ENCODE measurements around the gene CPSF2.
"Not testable (repeated sequence)": the region's sequence is repeated elsewhere in the genome, so short reads cannot be mapped to it uniquely, and the experiment has no call there.

Gene CPSF2

GRCh38 chr14:92122761-92123160, 992 bp downstream of the CPSF2 start:
- H3K27ac Mint-ChIP-seq: peak overlapping the region; percentile 97
- no peaks in the 10 kb centered on the region for H3K9me3 Mint-ChIP-seq
- H3K4me3 Mint-ChIP-seq: peak overlapping the region; percentile 90
- H3K27me3 Mint-ChIP-seq (ENCODE audit: low read depth): no peaks in the 10 kb centered on the region
- DNase-seq (ENCODE audit: low spot score): no peak
- H3K36me3 Mint-ChIP-seq (ENCODE audit: low read depth): peaks cover 29% of the 10 kb centered on the region
- peaks cover 38% of the 10 kb centered on the region for H3K4me1 Mint-ChIP-seq (ENCODE audit: low read depth)

- peaks cover 6% of the 10 kb centered on the region for H3K4me1 Mint-ChIP-seq (ENCODE audit: low read depth)
- H3K27ac Mint-ChIP-seq: no peak overlapping the region
- H3K27me3 Mint-ChIP-seq (ENCODE audit: low read depth): no peaks in the 10 kb centered on the region
- H3K4me3 Mint-ChIP-seq: no peak overlapping the region
- peaks cover 51% of the 10 kb centered on the region for H3K36me3 Mint-ChIP-seq (ENCODE audit: low read depth)
- no peak for DNase-seq (ENCODE audit: low spot score)
- no peaks in the 10 kb centered on the region for H3K9me3 Mint-ChIP-seq
Observed at GRCh38 chr14:92134456-92134855, 12.7 kb downstream of the CPSF2 start.

- no peak for DNase-seq (ENCODE audit: low spot score)
- H3K4me3 Mint-ChIP-seq: no peak overlapping the region
- H3K36me3 Mint-ChIP-seq (ENCODE audit: low read depth): peaks cover 47% of the 10 kb centered on the region
- H3K4me1 Mint-ChIP-seq (ENCODE audit: low read depth): no peaks in the 10 kb centered on the region
- no peaks in the 10 kb centered on the region for H3K9me3 Mint-ChIP-seq
- H3K27me3 Mint-ChIP-seq (ENCODE audit: low read depth): no peaks in the 10 kb centered on the region
- H3K27ac Mint-ChIP-seq: no peak overlapping the region
Observed at GRCh38 chr14:92135269-92135668, 13.5 kb downstream of the CPSF2 start.

GRCh38 chr14:92143309-92143708, 21.5 kb downstream of the CPSF2 start:
- Mint-ChIP-seq H3K27ac (no peak overlapping the region), H3K4me3 (no peak overlapping the region), H3K36me3 (ENCODE audit: low read depth) (peaks cover 55% of the 10 kb centered on the region), H3K27me3 (ENCODE audit: low read depth) (no peaks in the 10 kb centered on the region), H3K9me3 (no peaks in the 10 kb centered on the region), H3K4me1 (ENCODE audit: low read depth) (peaks cover 3% of the 10 kb centered on the region)
- DNase-seq (ENCODE audit: low spot score): no peak

- no peak for DNase-seq (ENCODE audit: low spot score)
- no peak overlapping the region for H3K4me3 Mint-ChIP-seq
- H3K4me1 Mint-ChIP-seq (ENCODE audit: low read depth): peaks cover 3% of the 10 kb centered on the region
- no peak overlapping the region for H3K27ac Mint-ChIP-seq
- H3K9me3 Mint-ChIP-seq: no peaks in the 10 kb centered on the region
- H3K27me3 Mint-ChIP-seq (ENCODE audit: low read depth): no peaks in the 10 kb centered on the region
- H3K36me3 Mint-ChIP-seq (ENCODE audit: low read depth): peaks cover 53% of the 10 kb centered on the region
Observed at GRCh38 chr14:92143962-92144361, 22.2 kb downstream of the CPSF2 start.

- no peak for DNase-seq (ENCODE audit: low spot score)
- no peak overlapping the region for H3K27ac Mint-ChIP-seq
- H3K4me3 Mint-ChIP-seq: no peak overlapping the region
Observed at GRCh38 chr14:92144708-92145107, 22.9 kb downstream of the CPSF2 start.

GRCh38 chr14:92153581-92153980, 31.8 kb downstream of the CPSF2 start:
- no peak overlapping the region for H3K4me3 Mint-ChIP-seq
- no peaks in the 10 kb centered on the region for H3K9me3 Mint-ChIP-seq
- no peak overlapping the region for H3K27ac Mint-ChIP-seq
- peaks cover 4% of the 10 kb centered on the region for H3K4me1 Mint-ChIP-seq (ENCODE audit: low read depth)
- no peak for DNase-seq (ENCODE audit: low spot score)
- peaks cover 44% of the 10 kb centered on the region for H3K36me3 Mint-ChIP-seq (ENCODE audit: low read depth)
- no peaks in the 10 kb centered on the region for H3K27me3 Mint-ChIP-seq (ENCODE audit: low read depth)

More at GRCh38 chr14:92144708-92145107, 22.9 kb downstream of the CPSF2 start:
- Mint-ChIP-seq H3K9me3 (no peaks in the 10 kb centered on the region), H3K27me3 (ENCODE audit: low read depth) (no peaks in the 10 kb centered on the region), H3K4me1 (ENCODE audit: low read depth) (peaks cover 3% of the 10 kb centered on the region), H3K36me3 (ENCODE audit: low read depth) (peaks cover 56% of the 10 kb centered on the region)

- Mint-ChIP-seq H3K36me3 (ENCODE audit: low read depth) (peaks cover 42% of the 10 kb centered on the region), H3K4me3 (no peak overlapping the region), H3K27me3 (ENCODE audit: low read depth) (no peaks in the 10 kb centered on the region), H3K4me1 (ENCODE audit: low read depth) (peaks cover 4% of the 10 kb centered on the region), H3K27ac (no peak overlapping the region), H3K9me3 (no peaks in the 10 kb centered on the region)
- no peak for DNase-seq (ENCODE audit: low spot score)
Observed at GRCh38 chr14:92154283-92154942, 32.6 kb downstream of the CPSF2 start.

GRCh38 chr14:92160619-92161018, 38.9 kb downstream of the CPSF2 start:
- H3K36me3 Mint-ChIP-seq (ENCODE audit: low read depth): peaks cover 67% of the 10 kb centered on the region
- no peak for DNase-seq (ENCODE audit: low spot score)
- peaks cover 13% of the 10 kb centered on the region for H3K9me3 Mint-ChIP-seq
- peaks cover 4% of the 10 kb centered on the region for H3K4me1 Mint-ChIP-seq (ENCODE audit: low read depth)
- no peaks in the 10 kb centered on the region for H3K27me3 Mint-ChIP-seq (ENCODE audit: low read depth)
- no peak overlapping the region for H3K4me3 Mint-ChIP-seq
- H3K27ac Mint-ChIP-seq: no peak overlapping the region

GRCh38 chr14:92161521-92161920, 39.8 kb downstream of the CPSF2 start:
- H3K36me3 Mint-ChIP-seq (ENCODE audit: low read depth): peaks cover 64% of the 10 kb centered on the region
- no peak overlapping the region for H3K4me3 Mint-ChIP-seq
- H3K9me3 Mint-ChIP-seq: peaks cover 13% of the 10 kb centered on the region
- DNase-seq (ENCODE audit: low spot score): no peak
- no peaks in the 10 kb centered on the region for H3K27me3 Mint-ChIP-seq (ENCODE audit: low read depth)
- no peak overlapping the region for H3K27ac Mint-ChIP-seq
- peaks cover 4% of the 10 kb centered on the region for H3K4me1 Mint-ChIP-seq (ENCODE audit: low read depth)

GRCh38 chr14:92164958-92165357, 43.2 kb downstream of the CPSF2 start:
- H3K4me1 Mint-ChIP-seq (ENCODE audit: low read depth): no peaks in the 10 kb centered on the region
- no peak overlapping the region for H3K27ac Mint-ChIP-seq
- no peaks in the 10 kb centered on the region for H3K27me3 Mint-ChIP-seq (ENCODE audit: low read depth)
- H3K4me3 Mint-ChIP-seq: no peak overlapping the region
- peaks cover 56% of the 10 kb centered on the region for H3K36me3 Mint-ChIP-seq (ENCODE audit: low read depth)
- DNase-seq (ENCODE audit: low spot score): no peak
- H3K9me3 Mint-ChIP-seq: peaks cover 13% of the 10 kb centered on the region

GRCh38 chr14:92173668-92174067, 51.9 kb downstream of the CPSF2 start:
- no peaks in the 10 kb centered on the region for H3K4me1 Mint-ChIP-seq (ENCODE audit: low read depth)
- DNase-seq (ENCODE audit: low spot score): no peak
- H3K27ac Mint-ChIP-seq: no peak overlapping the region
- H3K9me3 Mint-ChIP-seq: no peaks in the 10 kb centered on the region
- no peaks in the 10 kb centered on the region for H3K27me3 Mint-ChIP-seq (ENCODE audit: low read depth)
- H3K36me3 Mint-ChIP-seq (ENCODE audit: low read depth): peaks cover 1% of the 10 kb centered on the region
- H3K4me3 Mint-ChIP-seq: no peak overlapping the region

GRCh38 chr14:92175811-92176210, 54.0 kb downstream of the CPSF2 start:
- no peaks in the 10 kb centered on the region for H3K27me3 Mint-ChIP-seq (ENCODE audit: low read depth)
- H3K4me1 Mint-ChIP-seq (ENCODE audit: low read depth): no peaks in the 10 kb centered on the region
- no peak for DNase-seq (ENCODE audit: low spot score)
- no peak overlapping the region for H3K4me3 Mint-ChIP-seq
- no peaks in the 10 kb centered on the region for H3K36me3 Mint-ChIP-seq (ENCODE audit: low read depth)
- H3K27ac Mint-ChIP-seq: no peak overlapping the region
- H3K9me3 Mint-ChIP-seq: peaks cover 5% of the 10 kb centered on the region

GRCh38 chr14:92176476-92176875, 54.7 kb downstream of the CPSF2 start:
- H3K36me3 Mint-ChIP-seq (ENCODE audit: low read depth): no peaks in the 10 kb centered on the region
- DNase-seq (ENCODE audit: low spot score): no peak
- H3K27me3 Mint-ChIP-seq (ENCODE audit: low read depth): no peaks in the 10 kb centered on the region
- H3K27ac Mint-ChIP-seq: no peak overlapping the region
- H3K9me3 Mint-ChIP-seq: peaks cover 5% of the 10 kb centered on the region
- no peaks in the 10 kb centered on the region for H3K4me1 Mint-ChIP-seq (ENCODE audit: low read depth)
- H3K4me3 Mint-ChIP-seq: no peak overlapping the region

- not testable (repeated sequence) for H3K4me1 Mint-ChIP-seq (ENCODE audit: low read depth); DNase-seq (ENCODE audit: low spot score); H3K27ac Mint-ChIP-seq; H3K4me3 Mint-ChIP-seq; H3K9me3 Mint-ChIP-seq; H3K27me3 Mint-ChIP-seq (ENCODE audit: low read depth); H3K36me3 Mint-ChIP-seq (ENCODE audit: low read depth)
Observed at GRCh38 chr14:92179178-92179577, 57.4 kb downstream of the CPSF2 start.
